HG02981 (cell line): ENCODE data around the gene MRPS27.

ENCODE experiments used
- ATAC-seq: cut with Tn5 transposase; IDR thresholded peaks from one replicate; pipeline ENCODE4 v1.9.1; 2021; ENCODE audit warnings: mild to moderate bottlenecking, moderate library complexity; ENCODE audit not compliant: unreplicated experiment

The MRPS27 gene

GRCh38 chr5:72266862-72267261 is 53.2 kb downstream of the MRPS27 start:
- no peak for ATAC-seq

GRCh38 chr5:72265032-72265877 is 54.8 kb downstream of the MRPS27 start:
- ATAC-seq = no peak

- ATAC-seq = no peak
Measured at GRCh38 chr5:72256536-72256935, 63.5 kb downstream of the MRPS27 start.

- no peak for ATAC-seq
Measured at GRCh38 chr5:72255670-72256069, 64.4 kb downstream of the MRPS27 start.

- no peak for ATAC-seq
Measured at GRCh38 chr5:72255237-72255636, 64.8 kb downstream of the MRPS27 start.

- no peak for ATAC-seq
Measured at GRCh38 chr5:72252574-72253155, 67.4 kb downstream of the MRPS27 start.

- no peak for ATAC-seq
Measured at GRCh38 chr5:72252008-72252407, 68.0 kb downstream of the MRPS27 start.

GRCh38 chr5:72251386-72251785 is 68.7 kb downstream of the MRPS27 start:
- no peak for ATAC-seq

- no peak for ATAC-seq
Measured at GRCh38 chr5:72248410-72248981, 71.5 kb downstream of the MRPS27 start.

- ATAC-seq = no peak
Measured at GRCh38 chr5:72246954-72247442, 73.0 kb downstream of the MRPS27 start.

- no peak for ATAC-seq
Measured at GRCh38 chr5:72245951-72246532, 74.0 kb downstream of the MRPS27 start.

GRCh38 chr5:72245546-72245945 is 74.5 kb downstream of the MRPS27 start:
- no peak for ATAC-seq

GRCh38 chr5:72244862-72245371 is 75.1 kb downstream of the MRPS27 start:
- ATAC-seq = peak; percentile 92

- ATAC-seq = no peak
Measured at GRCh38 chr5:72243706-72244105, 76.3 kb downstream of the MRPS27 start.

GRCh38 chr5:72242796-72243475 is 77.1 kb downstream of the MRPS27 start:
- no peak for ATAC-seq

GRCh38 chr5:72241346-72242003 is 78.6 kb downstream of the MRPS27 start:
- no peak for ATAC-seq

GRCh38 chr5:72238712-72239445 is 81.2 kb downstream of the MRPS27 start:
- ATAC-seq = no peak

GRCh38 chr5:72237879-72238278 is 82.2 kb downstream of the MRPS27 start:
- ATAC-seq = no peak

GRCh38 chr5:72237415-72237814 is 82.6 kb downstream of the MRPS27 start:
- ATAC-seq = no peak

- ATAC-seq = no peak
Measured at GRCh38 chr5:72235725-72236124, 84.3 kb downstream of the MRPS27 start.
